ENCODE measurements around the gene QRSL1. TPM values are rescaled to one million over a fixed set of nuclear protein-coding genes. Genes with fewer than 3 reads are reported as not detected.
A peak's percentile ranks its signal among the peaks of the same experiment; 100 is the strongest.
"Not testable (repeated sequence)": the region's sequence is repeated elsewhere in the genome, so short reads cannot be mapped to it uniquely, and the experiment has no call there.

Gene QRSL1
- total and polyA plus RNA-seq, 5 donors from 2014 or later: 8.6 to 15.1 (median 11.3) TPM

GRCh38 chr6:106627760-106628159 lies 1.6 kb upstream of the QRSL1 start:
- DNase-seq; H3K36me3 ChIP-seq (ENCODE audit: control insufficient read depth, insufficient read depth, low read length); H3K27ac Mint-ChIP-seq; H3K9me3 ChIP-seq (ENCODE audit: control insufficient read depth in 2 of 2, low read length in 2 of 2); H3K36me3 Mint-ChIP-seq; H3K27me3 ChIP-seq (ENCODE audit: control insufficient read depth, insufficient read depth, low read length); ATAC-seq (ENCODE audit: low read depth in 2 of 2); H3K9me3 Mint-ChIP-seq; H3K4me3 ChIP-seq (ENCODE audit: low read depth, low read length); H3K27ac ChIP-seq (ENCODE audit: insufficient read depth, low read length, poor library complexity, severe bottlenecking); H3K27me3 Mint-ChIP-seq: not testable (repeated sequence)
- peaks cover 26% of the 10 kb centered on the region for H3K4me1 ChIP-seq (ENCODE audit: control insufficient read depth, insufficient read depth, low read length, poor library complexity, severe bottlenecking)
- Mint-ChIP-seq H3K4me3 (peak overlapping the region in 3 of 4 donors; percentile 53 to 100 (median 98)), H3K4me1 (peaks cover 17 to 50% (median 36%) of the 10 kb centered on the region in 4 donors)

DNA sequence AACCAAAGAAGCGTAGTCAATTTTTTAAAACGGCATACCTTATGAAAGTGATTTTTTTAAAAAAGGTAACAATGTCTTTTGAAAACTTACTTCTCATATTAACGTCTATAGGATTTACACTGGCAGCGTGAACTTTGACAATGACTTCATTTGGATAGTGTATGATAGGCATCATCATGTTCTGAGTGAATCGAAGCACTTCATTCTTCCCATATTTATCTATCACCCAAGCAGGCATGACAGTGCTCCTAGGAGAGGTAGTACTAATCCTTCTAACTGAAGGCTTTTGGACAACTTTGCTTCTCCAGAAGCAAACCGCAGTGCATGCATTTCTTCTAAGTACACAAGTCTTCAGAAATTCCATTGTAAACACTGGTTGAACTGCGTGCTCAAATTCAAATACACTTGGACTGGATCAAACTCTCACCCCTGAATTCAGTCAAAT lies 698 bp upstream of the QRSL1 start:
- Mint-ChIP-seq H3K36me3 (peaks cover 3% of the 10 kb centered on the region), H3K4me1 (peaks cover 18 to 51% (median 36%) of the 10 kb centered on the region in 4 donors), H3K9me3 (no peaks in the 10 kb centered on the region), H3K4me3 (peak overlapping the region; percentile 95 to 100 (median 98)), H3K27ac (peak overlapping the region; percentile 99 to 100 (median 99)), H3K27me3 (no peaks in the 10 kb centered on the region)
- no peaks in the 10 kb centered on the region for H3K27me3 ChIP-seq (ENCODE audit: control insufficient read depth, insufficient read depth, low read length)
- peaks cover 26% of the 10 kb centered on the region for H3K4me1 ChIP-seq (ENCODE audit: control insufficient read depth, insufficient read depth, low read length, poor library complexity, severe bottlenecking)
- no peak for ATAC-seq (ENCODE audit: low read depth in 2 of 2)
- H3K9me3 ChIP-seq (ENCODE audit: control insufficient read depth in 2 of 2, low read length in 2 of 2): no peaks in the 10 kb centered on the region
- no peaks in the 10 kb centered on the region for H3K36me3 ChIP-seq (ENCODE audit: control insufficient read depth, insufficient read depth, low read length)
- peak overlapping the region; percentile 87 for H3K27ac ChIP-seq (ENCODE audit: insufficient read depth, low read length, poor library complexity, severe bottlenecking)
- H3K4me3 ChIP-seq (ENCODE audit: low read depth, low read length): peak overlapping the region; percentile 93
- no peak for DNase-seq

DNA sequence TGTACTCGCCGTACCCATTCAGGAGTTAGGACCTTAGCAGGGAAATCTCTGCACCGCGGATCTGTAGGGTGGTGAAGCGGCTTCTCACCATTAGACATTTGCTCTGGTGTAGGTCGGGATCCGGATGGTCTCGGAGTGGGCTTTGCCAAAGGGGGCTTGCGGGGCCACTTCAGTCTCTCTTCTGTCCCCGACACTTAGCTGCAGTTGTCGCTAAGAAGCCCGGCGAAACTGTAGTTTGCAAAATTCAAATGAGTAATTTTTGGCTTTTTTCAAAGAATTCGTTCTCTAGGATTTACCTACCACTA lies 433 bp downstream of the QRSL1 start:
- H3K27ac Mint-ChIP-seq: peak overlapping the region; percentile 99 to 100 (median 99)
- H3K36me3 Mint-ChIP-seq: peaks cover 8% of the 10 kb centered on the region
- Histone ChIP-seq H3K27me3 (ENCODE audit: control insufficient read depth, insufficient read depth, low read length) (no peaks in the 10 kb centered on the region), H3K36me3 (ENCODE audit: control insufficient read depth, insufficient read depth, low read length) (no peaks in the 10 kb centered on the region), H3K4me1 (ENCODE audit: control insufficient read depth, insufficient read depth, low read length, poor library complexity, severe bottlenecking) (peaks cover 26% of the 10 kb centered on the region), H3K4me3 (ENCODE audit: low read depth, low read length) (peak overlapping the region; percentile 93), H3K9me3 (ENCODE audit: control insufficient read depth in 2 of 2, low read length in 2 of 2) (no peaks in the 10 kb centered on the region), H3K27ac (ENCODE audit: insufficient read depth, low read length, poor library complexity, severe bottlenecking) (peak overlapping the region; percentile 87)
- ATAC-seq (ENCODE audit: low read depth in 2 of 2): no peak
- H3K4me1 Mint-ChIP-seq: peaks cover 28 to 56% (median 42%) of the 10 kb centered on the region in 4 donors
- H3K4me3 Mint-ChIP-seq: peak overlapping the region; percentile 95 to 100 (median 98)
- no peaks in the 10 kb centered on the region for H3K27me3 Mint-ChIP-seq
- DNase-seq: no peak
- no peaks in the 10 kb centered on the region for H3K9me3 Mint-ChIP-seq

DNA sequence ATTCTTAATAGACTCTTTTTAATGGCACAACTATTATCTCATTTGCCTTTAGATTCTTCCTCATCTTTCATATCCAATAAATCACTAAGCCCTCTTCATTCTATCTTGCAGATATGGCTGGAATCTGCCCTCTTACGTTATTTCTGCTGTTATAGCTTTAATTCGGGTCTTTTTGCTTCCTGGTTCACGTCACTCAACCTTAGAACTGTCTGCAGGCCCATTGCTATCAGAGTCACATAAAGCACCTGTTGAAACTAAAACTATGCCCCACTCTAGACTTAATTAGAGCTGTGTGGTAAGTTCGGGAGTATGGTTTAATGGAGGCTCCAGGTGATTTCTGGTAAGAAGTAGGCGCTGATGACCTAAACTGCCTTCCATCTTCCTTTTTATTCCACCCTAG lies 988 bp downstream of the QRSL1 start:
- no peaks in the 10 kb centered on the region for H3K27me3 Mint-ChIP-seq
- peaks cover 14% of the 10 kb centered on the region for H3K36me3 Mint-ChIP-seq
- H3K36me3 ChIP-seq (ENCODE audit: control insufficient read depth, insufficient read depth, low read length): no peaks in the 10 kb centered on the region
- peak overlapping the region; percentile 87 for H3K27ac ChIP-seq (ENCODE audit: insufficient read depth, low read length, poor library complexity, severe bottlenecking)
- H3K4me1 ChIP-seq (ENCODE audit: control insufficient read depth, insufficient read depth, low read length, poor library complexity, severe bottlenecking): peaks cover 26% of the 10 kb centered on the region
- peak overlapping the region; percentile 93 for H3K4me3 ChIP-seq (ENCODE audit: low read depth, low read length)
- no peaks in the 10 kb centered on the region for H3K27me3 ChIP-seq (ENCODE audit: control insufficient read depth, insufficient read depth, low read length)
- ATAC-seq (ENCODE audit: low read depth in 2 of 2): no peak
- H3K9me3 Mint-ChIP-seq: no peaks in the 10 kb centered on the region
- peak overlapping the region; percentile 99 to 100 (median 99) for H3K27ac Mint-ChIP-seq
- peaks cover 32 to 58% (median 44%) of the 10 kb centered on the region in 4 donors for H3K4me1 Mint-ChIP-seq
- peak in 1 of 3 donors; percentile 41 for DNase-seq
- H3K4me3 Mint-ChIP-seq: peak overlapping the region; percentile 95 to 100 (median 98)
- H3K9me3 ChIP-seq (ENCODE audit: control insufficient read depth in 2 of 2, low read length in 2 of 2): no peaks in the 10 kb centered on the region

GRCh38 chr6:106631346-106631745 lies 2.0 kb downstream of the QRSL1 start:
- no peak overlapping the region for H3K4me3 ChIP-seq (ENCODE audit: low read depth, low read length)
- H3K27ac ChIP-seq (ENCODE audit: insufficient read depth, low read length, poor library complexity, severe bottlenecking): no peak overlapping the region
- Mint-ChIP-seq H3K9me3 (no peaks in the 10 kb centered on the region), H3K27me3 (no peaks in the 10 kb centered on the region), H3K36me3 (peaks cover 14% of the 10 kb centered on the region), H3K27ac (peak overlapping the region in 1 of 3 donors; percentile 70), H3K4me1 (peaks cover 32 to 56% (median 43%) of the 10 kb centered on the region in 4 donors), H3K4me3 (peak overlapping the region in 1 of 4 donors; percentile 78)
- no peaks in the 10 kb centered on the region for H3K27me3 ChIP-seq (ENCODE audit: control insufficient read depth, insufficient read depth, low read length)
- peaks cover 26% of the 10 kb centered on the region for H3K4me1 ChIP-seq (ENCODE audit: control insufficient read depth, insufficient read depth, low read length, poor library complexity, severe bottlenecking)
- DNase-seq: no peak
- no peaks in the 10 kb centered on the region for H3K36me3 ChIP-seq (ENCODE audit: control insufficient read depth, insufficient read depth, low read length)
- H3K9me3 ChIP-seq (ENCODE audit: control insufficient read depth in 2 of 2, low read length in 2 of 2): no peaks in the 10 kb centered on the region
- no peak for ATAC-seq (ENCODE audit: low read depth in 2 of 2)

DNA sequence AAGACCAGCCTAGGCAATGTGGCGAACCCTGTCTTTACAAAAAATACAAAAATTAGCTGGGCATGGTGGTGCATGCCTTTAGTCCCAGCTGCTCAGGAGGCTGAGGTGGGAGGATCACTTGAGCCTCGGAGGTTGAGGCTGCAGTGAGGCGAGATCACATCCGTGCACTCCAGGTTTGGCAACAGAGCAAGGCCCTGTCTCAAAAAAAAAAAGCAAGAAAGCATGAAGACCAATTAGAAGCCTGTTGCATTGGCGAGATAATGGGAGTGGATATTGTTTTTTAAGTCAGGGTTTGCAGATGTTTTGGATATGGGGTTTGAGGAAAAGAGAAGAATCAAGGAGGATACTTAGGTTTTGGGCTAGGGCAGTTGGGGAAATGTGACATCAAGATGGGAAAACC lies 5.2 kb downstream of the QRSL1 start:
- Mint-ChIP-seq H3K27me3 (no peaks in the 10 kb centered on the region), H3K36me3 (peaks cover 27% of the 10 kb centered on the region), H3K4me3 (no peak overlapping the region), H3K9me3 (peaks cover 0 to 2% (median 0%) of the 10 kb centered on the region in 7 donors), H3K27ac (peak overlapping the region in 2 of 3 donors; percentile 1 to 33), H3K4me1 (peaks cover 38 to 60% (median 44%) of the 10 kb centered on the region in 4 donors)
- DNase-seq (no peak), ATAC-seq (ENCODE audit: low read depth in 2 of 2) (no peak)
- Histone ChIP-seq H3K9me3 (ENCODE audit: control insufficient read depth in 2 of 2, low read length in 2 of 2) (no peaks in the 10 kb centered on the region), H3K4me1 (ENCODE audit: control insufficient read depth, insufficient read depth, low read length, poor library complexity, severe bottlenecking) (peaks cover 12% of the 10 kb centered on the region), H3K4me3 (ENCODE audit: low read depth, low read length) (no peak overlapping the region), H3K27me3 (ENCODE audit: control insufficient read depth, insufficient read depth, low read length) (no peaks in the 10 kb centered on the region), H3K27ac (ENCODE audit: insufficient read depth, low read length, poor library complexity, severe bottlenecking) (no peak overlapping the region), H3K36me3 (ENCODE audit: control insufficient read depth, insufficient read depth, low read length) (no peaks in the 10 kb centered on the region)

GRCh38 chr6:106637051-106637716 lies 7.8 kb downstream of the QRSL1 start:
- peak in 1 of 2 donors; percentile 16 for ATAC-seq (ENCODE audit: low read depth in 2 of 2)
- H3K4me3 Mint-ChIP-seq: no peak overlapping the region
- peak overlapping the region; percentile 36 to 86 (median 48) for H3K27ac Mint-ChIP-seq

More at GRCh38 chr6:106637051-106637716, 7.8 kb downstream of the QRSL1 start:
- Mint-ChIP-seq H3K9me3 (peaks cover 0 to 2% (median 0%) of the 10 kb centered on the region in 7 donors), H3K4me1 (peaks cover 35 to 49% (median 39%) of the 10 kb centered on the region in 4 donors), H3K36me3 (peaks cover 25% of the 10 kb centered on the region), H3K27me3 (no peaks in the 10 kb centered on the region)
- peaks cover 3% of the 10 kb centered on the region for H3K4me1 ChIP-seq (ENCODE audit: control insufficient read depth, insufficient read depth, low read length, poor library complexity, severe bottlenecking)
- no peaks in the 10 kb centered on the region for H3K9me3 ChIP-seq (ENCODE audit: control insufficient read depth in 2 of 2, low read length in 2 of 2)
- DNase-seq: no peak
- peaks cover 12% of the 10 kb centered on the region for H3K36me3 ChIP-seq (ENCODE audit: control insufficient read depth, insufficient read depth, low read length)
- H3K27ac ChIP-seq (ENCODE audit: insufficient read depth, low read length, poor library complexity, severe bottlenecking): no peak overlapping the region
- peak overlapping the region; percentile 13 for H3K4me3 ChIP-seq (ENCODE audit: low read depth, low read length)
- no peaks in the 10 kb centered on the region for H3K27me3 ChIP-seq (ENCODE audit: control insufficient read depth, insufficient read depth, low read length)

Measured in CD4-positive, CD25-positive, alpha-beta regulatory T cell (primary cell).